SH-SY5Y (cell line): ENCODE data around the gene CAMKK2.

Experiments used
- GATA2 ChIP-seq: IDR thresholded peaks from 2 replicates; pipeline ENCODE4 v1.6.1; 2011; ENCODE audit warnings: mild to moderate bottlenecking, low read depth, low read length
- GATA3 ChIP-seq: IDR thresholded peaks from 2 replicates; pipeline ENCODE4 v1.6.1; 2011; ENCODE audit warnings: low read depth, mild to moderate bottlenecking, low read length, moderate library complexity

DNA sequence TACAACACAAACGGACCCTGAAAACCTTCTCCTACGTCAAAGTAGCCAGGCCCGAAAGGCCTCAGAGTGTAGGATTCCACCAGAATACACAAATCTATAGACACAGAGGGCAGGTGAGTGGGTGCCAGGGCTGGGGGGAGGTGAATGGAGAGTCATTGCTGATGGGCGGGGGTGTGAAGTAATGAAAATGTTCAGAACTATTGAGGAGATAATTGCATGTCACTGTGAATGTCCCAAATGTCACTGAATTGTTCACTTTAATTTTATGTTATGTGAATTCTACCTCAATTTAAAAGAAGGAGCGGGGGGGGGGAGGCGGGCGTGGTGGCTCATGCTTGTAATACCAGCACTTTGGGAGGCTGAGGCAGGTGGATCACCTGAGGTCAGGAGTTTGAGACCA, 50.6 kb downstream of the CAMKK2 start:
- TF ChIP-seq GATA2: no peak
- no peak for TF ChIP-seq GATA3
